ENCODE results near the gene TNFRSF14.

DNA sequence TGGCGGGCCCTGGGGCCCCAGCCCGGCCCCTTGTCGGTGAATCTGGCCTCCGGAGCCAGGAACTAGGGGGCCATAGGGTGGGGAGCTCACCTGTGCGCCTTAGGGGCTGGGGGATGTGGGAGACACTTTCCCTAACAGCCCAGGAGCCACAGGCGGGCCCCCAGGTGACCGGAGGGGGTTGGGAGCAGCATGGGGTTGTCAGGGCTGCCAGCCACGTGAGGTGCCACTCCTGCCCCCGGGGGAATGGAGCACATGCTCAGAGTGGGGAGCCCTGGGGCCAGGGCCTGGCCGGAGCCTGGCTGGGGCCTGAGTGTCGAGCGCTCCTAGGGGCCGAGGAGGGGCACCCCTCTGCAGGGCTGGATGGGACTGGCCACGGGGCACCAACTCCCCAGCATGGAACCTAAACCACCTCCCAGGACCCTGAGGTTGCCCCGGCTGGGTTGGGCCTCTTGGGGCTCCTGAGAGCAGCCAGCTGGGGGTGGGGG lies 50.3 kb downstream of the TNFRSF14 start:
- TF ChIP-seq, protein P1, sequence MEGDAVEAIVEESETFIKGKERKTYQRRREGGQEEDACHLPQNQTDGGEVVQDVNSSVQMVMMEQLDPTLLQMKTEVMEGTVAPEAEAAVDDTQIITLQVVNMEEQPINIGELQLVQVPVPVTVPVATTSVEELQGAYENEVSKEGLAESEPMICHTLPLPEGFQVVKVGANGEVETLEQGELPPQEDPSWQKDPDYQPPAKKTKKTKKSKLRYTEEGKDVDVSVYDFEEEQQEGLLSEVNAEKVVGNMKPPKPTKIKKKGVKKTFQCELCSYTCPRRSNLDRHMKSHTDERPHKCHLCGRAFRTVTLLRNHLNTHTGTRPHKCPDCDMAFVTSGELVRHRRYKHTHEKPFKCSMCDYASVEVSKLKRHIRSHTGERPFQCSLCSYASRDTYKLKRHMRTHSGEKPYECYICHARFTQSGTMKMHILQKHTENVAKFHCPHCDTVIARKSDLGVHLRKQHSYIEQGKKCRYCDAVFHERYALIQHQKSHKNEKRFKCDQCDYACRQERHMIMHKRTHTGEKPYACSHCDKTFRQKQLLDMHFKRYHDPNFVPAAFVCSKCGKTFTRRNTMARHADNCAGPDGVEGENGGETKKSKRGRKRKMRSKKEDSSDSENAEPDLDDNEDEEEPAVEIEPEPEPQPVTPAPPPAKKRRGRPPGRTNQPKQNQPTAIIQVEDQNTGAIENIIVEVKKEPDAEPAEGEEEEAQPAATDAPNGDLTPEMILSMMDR (conservative IDR thresholded peaks at IDR 0.05; ENCODE audit: low read depth, low read length), result no peak
- no peak for TF ChIP-seq EZH2 (IDR thresholded peaks at IDR 0.05; ENCODE audit: low read length, unreplicated experiment)

Measured in PC-3 (cell line).